Nephron progenitor cell (in vitro differentiated cells): ENCODE measurements around the gene VPS35.

ENCODE experiments used
- DNase-seq: peaks from one replicate; pipeline ENCODE4 v3.0.0; 2021
- H3K27ac Mint-ChIP-seq: 2 replicates; pipeline ENCODE4 v1.8.0; 2021; ENCODE audit warnings: mild to moderate bottlenecking, moderate library complexity, mixed read lengths
- H3K27me3 Mint-ChIP-seq: 2 replicates; pipeline ENCODE4 v1.8.0; 2021; ENCODE audit warnings: mild to moderate bottlenecking, low read depth, mixed read lengths; ENCODE audit not compliant: poor library complexity
- H3K36me3 Mint-ChIP-seq: 2 replicates; pipeline ENCODE4 v1.8.0; 2021; ENCODE audit warnings: low read depth, mixed read lengths
- H3K4me1 Mint-ChIP-seq: 2 replicates; pipeline ENCODE4 v1.8.0; 2021; ENCODE audit warnings: mixed read lengths
- H3K4me3 Mint-ChIP-seq: 2 replicates; pipeline ENCODE4 v1.8.0; 2021; ENCODE audit warnings: mild to moderate bottlenecking, moderate library complexity, mixed read lengths
- H3K9me3 Mint-ChIP-seq: 2 replicates; pipeline ENCODE4 v1.8.0; 2021; ENCODE audit warnings: mild to moderate bottlenecking, moderate library complexity, mixed read lengths
- TF ChIP-seq, protein P1 (sequence below): fragments of 200-600 bp; sonication (generic); IDR thresholded peaks from 2 replicates; pipeline ENCODE4 v1.5.0; 2021; ENCODE audit warnings: antibody characterized with exemption

Gene VPS35

DNA sequence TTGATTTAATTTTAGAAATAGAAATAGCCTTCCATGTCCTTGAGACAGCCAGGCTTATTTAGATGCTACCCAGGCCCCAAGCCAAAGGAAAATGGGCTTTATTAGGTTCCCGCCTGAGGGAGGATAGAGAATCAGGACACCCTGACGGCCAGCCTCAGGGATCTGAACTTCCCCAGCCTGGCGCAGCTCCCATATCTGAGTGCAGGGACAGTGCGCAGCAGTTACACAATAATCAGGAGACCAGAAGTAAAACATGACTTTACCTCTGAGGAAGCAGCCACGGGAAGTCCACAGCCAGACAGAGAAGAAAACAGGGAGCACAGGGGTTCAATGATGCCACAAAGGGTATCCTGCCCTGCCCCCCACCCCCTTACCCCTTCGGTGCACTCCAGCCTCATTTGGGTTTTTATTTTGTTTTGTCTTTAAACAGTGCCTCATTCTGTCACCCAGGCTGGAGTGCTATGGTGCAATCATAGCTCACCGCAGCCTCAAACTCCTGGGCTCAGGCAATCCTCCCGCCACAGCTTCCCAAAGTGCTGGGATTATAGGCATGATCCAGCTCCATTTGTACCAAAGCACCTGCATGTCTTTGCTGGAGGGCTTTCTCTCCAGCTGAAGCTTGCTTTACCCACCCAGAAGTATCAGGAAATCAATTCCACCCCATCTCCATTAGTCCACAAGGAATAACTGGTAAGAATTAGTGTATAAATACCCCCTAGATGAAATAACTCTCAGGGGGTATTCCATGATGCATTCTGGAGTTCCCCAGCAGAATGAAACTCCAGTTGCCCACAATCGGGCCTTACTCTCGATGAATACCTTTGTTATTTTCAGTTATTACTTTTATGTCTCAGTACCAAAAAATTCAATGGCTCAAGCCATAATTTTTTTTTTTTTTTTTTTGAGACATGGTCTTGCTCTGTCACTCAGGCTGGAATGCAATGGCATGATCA, 22.4 kb upstream of the VPS35 start:
- Mint-ChIP-seq H3K27ac (no peak overlapping the region), H3K4me3 (no peak overlapping the region), H3K36me3 (no peaks in the 10 kb centered on the region), H3K4me1 (peaks cover 15% of the 10 kb centered on the region), H3K27me3 (peaks cover 47% of the 10 kb centered on the region), H3K9me3 (no peaks in the 10 kb centered on the region)
- TF ChIP-seq, protein P1, sequence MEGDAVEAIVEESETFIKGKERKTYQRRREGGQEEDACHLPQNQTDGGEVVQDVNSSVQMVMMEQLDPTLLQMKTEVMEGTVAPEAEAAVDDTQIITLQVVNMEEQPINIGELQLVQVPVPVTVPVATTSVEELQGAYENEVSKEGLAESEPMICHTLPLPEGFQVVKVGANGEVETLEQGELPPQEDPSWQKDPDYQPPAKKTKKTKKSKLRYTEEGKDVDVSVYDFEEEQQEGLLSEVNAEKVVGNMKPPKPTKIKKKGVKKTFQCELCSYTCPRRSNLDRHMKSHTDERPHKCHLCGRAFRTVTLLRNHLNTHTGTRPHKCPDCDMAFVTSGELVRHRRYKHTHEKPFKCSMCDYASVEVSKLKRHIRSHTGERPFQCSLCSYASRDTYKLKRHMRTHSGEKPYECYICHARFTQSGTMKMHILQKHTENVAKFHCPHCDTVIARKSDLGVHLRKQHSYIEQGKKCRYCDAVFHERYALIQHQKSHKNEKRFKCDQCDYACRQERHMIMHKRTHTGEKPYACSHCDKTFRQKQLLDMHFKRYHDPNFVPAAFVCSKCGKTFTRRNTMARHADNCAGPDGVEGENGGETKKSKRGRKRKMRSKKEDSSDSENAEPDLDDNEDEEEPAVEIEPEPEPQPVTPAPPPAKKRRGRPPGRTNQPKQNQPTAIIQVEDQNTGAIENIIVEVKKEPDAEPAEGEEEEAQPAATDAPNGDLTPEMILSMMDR, result no peak
- DNase-seq, result no peak

DNA sequence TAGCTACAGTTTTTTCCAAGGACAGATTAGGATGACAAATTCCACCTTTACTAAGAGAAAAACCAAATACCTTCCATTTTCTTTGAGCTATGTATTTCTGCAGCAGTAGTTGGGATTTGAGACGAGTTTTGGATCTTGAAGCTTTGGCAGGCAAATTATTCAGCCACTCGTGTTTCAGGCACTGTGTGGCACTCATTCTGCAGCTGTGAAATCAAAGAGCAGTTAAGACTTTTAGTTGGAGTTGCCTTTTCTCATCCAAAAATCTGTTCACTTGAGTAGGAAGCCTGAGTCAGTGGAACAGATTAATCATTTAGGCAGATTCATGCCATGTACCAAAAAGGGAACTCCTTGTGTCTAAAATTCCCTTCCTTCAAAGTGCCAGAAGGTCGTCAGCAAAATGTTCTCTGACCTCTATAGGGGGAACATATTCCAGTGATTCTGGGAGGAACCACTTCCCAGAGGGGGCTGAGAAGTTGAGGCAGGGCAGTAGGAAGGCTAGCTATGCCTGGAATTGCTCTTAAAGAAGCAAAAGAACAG, 20.6 kb upstream of the VPS35 start:
- H3K9me3 Mint-ChIP-seq, result no peaks in the 10 kb centered on the region
- H3K36me3 Mint-ChIP-seq, result no peaks in the 10 kb centered on the region
- no peak overlapping the region for H3K4me3 Mint-ChIP-seq
- H3K27ac Mint-ChIP-seq, result no peak overlapping the region
- peaks cover 15% of the 10 kb centered on the region for H3K4me1 Mint-ChIP-seq
- DNase-seq, result no peak
- peaks cover 45% of the 10 kb centered on the region for H3K27me3 Mint-ChIP-seq
- TF ChIP-seq, protein P1, result no peak

DNA sequence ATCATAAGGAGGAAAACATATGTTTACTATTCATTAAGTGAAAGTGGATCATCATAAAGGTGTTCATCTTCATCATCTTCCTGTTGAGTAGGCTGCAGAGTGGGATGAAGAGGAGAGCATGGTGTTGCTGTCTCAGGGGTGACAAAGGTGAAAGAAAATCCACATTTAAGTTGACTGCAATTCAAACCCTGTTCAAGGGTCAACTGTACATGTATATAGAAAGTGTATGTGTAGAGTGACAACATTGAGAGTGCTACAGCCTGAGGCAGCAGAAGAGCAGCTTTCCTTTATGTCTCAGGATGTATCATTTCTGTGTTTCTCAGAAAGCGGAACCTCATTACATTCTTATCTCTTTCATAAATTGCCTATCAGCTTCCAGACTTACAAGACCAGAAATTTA, 17.7 kb upstream of the VPS35 start:
- H3K9me3 Mint-ChIP-seq, result no peaks in the 10 kb centered on the region
- H3K4me1 Mint-ChIP-seq, result peaks cover 7% of the 10 kb centered on the region
- no peak overlapping the region for H3K27ac Mint-ChIP-seq
- peaks cover 25% of the 10 kb centered on the region for H3K27me3 Mint-ChIP-seq
- no peak overlapping the region for H3K4me3 Mint-ChIP-seq
- peaks cover 5% of the 10 kb centered on the region for H3K36me3 Mint-ChIP-seq
- TF ChIP-seq, protein P1, result no peak
- no peak for DNase-seq

DNA sequence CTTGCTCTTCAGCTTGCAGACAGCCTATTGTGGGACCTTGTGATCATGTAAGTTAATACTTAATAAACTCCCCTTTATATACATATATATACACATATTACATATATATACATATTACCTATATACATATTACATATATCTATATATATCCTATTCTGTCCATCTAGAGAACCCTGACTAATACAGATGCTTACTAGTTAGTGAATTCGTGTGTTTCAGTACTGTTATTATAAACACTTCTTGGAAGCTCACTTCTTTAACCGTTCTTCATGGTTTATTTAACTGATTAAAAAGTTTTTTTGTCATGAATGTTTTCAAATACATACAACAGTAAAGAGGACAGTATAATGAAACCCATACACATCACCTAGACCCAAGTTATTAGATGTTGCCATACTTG, 13.1 kb upstream of the VPS35 start:
- Mint-ChIP-seq H3K36me3 (peaks cover 23% of the 10 kb centered on the region), H3K27me3 (peaks cover 8% of the 10 kb centered on the region), H3K27ac (no peak overlapping the region), H3K4me1 (no peaks in the 10 kb centered on the region), H3K9me3 (no peaks in the 10 kb centered on the region), H3K4me3 (no peak overlapping the region)
- DNase-seq, result no peak
- TF ChIP-seq, protein P1, result no peak

DNA sequence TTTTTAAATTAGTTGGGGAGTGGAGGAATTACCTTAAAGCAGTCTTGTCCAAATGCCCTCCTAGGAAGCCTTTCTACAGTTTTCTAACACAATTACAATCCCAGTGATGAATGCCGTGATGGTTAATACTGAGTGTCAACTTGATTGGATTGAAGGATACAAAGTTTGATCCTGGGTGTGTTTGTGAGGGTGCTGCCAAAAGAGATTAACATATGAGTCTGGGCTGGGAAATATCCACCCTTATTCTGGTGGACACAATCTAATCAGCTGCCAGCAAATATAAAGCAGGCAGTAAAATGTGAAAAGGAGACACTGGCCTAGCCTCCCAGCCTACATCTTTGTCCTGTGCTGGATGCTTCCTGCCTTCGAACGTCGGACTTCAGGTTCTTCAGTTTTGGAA, 12.6 kb upstream of the VPS35 start:
- TF ChIP-seq, protein P1, result no peak
- Mint-ChIP-seq H3K4me3 (no peak overlapping the region), H3K4me1 (no peaks in the 10 kb centered on the region), H3K27ac (no peak overlapping the region), H3K36me3 (peaks cover 26% of the 10 kb centered on the region), H3K9me3 (no peaks in the 10 kb centered on the region), H3K27me3 (peaks cover 7% of the 10 kb centered on the region)
- DNase-seq, result no peak
